Prostate gland (tissue), 2 donors: Measurements from ENCODE around the gene CDV3.

ENCODE experiments used
- CTCF ChIP-seq, 4 experiments: fragments of 200-600 bp in 2 of 4; fragments of 450-650 bp in 2 of 4; sonication (generic) in 2 of 4; IDR thresholded peaks; 1 replicate in 3 of 4; 2 replicates in 1 of 4; pipeline ENCODE4 v1.5.1; 2016 to 2019; ENCODE audit warnings: antibody characterized with exemption in 4 of 4, mild to moderate bottlenecking in 2 of 4, moderate library complexity in 2 of 4
- POLR2A ChIP-seq: fragments of 450-650 bp; IDR thresholded peaks from one replicate; pipeline ENCODE4 v1.6.1; 2016; ENCODE audit warnings: antibody characterized with exemption, mild to moderate bottlenecking

DNA sequence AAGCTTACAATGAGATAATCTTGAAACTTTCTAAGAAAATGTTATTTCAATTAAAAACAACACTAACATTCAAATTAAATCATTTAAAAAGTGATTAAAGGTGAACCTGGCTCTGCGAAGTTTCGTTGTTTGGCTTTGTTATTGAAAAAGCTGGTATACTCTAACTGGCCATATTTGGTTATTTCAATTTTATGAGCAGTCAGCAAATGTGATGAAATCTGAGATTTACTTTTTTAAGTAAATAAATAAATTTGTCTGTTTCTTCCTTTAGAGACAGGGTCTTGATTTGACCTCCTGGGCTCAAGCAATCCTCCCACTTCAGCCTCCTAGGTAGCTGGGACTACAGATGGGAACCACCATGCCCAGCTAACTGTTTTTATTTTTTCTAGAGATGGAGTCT lies 38.0 kb downstream of the CDV3 start:
- TF ChIP-seq POLR2A (no peak), CTCF (IDR thresholded peaks at IDR 0.05) (no peak)
